H1 (cell line): ENCODE results near the gene CDNF. TPM values are rescaled to one million over a fixed set of nuclear protein-coding genes. Genes with fewer than 3 reads are reported as not detected.

Experiments
- CHD7 ChIP-seq: fragments of 300-600 bp; sonication (generic); IDR thresholded peaks from 2 replicates; pipeline ENCODE4 v1.7.1; 2012; ENCODE audit warnings: low read length, moderate library complexity, mild to moderate bottlenecking, inconsistent platforms; ENCODE audit not compliant: insufficient replicate concordance
- GTF2F1 ChIP-seq: IDR thresholded peaks from 2 replicates; pipeline ENCODE4 v1.6.1; 2012; ENCODE audit warnings: low read depth, low read length, improper control_type of control experiment, borderline replicate concordance
- POLR2AphosphoS5 ChIP-seq: IDR thresholded peaks from 2 replicates; pipeline ENCODE4 v1.6.1; 2011; ENCODE audit warnings: low read depth, low read length
- TBP ChIP-seq: IDR thresholded peaks from 2 replicates; pipeline ENCODE4 v1.6.1; 2011; ENCODE audit warnings: low read depth, low read length, improper control_type of control experiment
- polyA plus RNA-seq, 7 experiments: library from polyadenylated mRNA; depleted of rRNA in 3 of 7; stranded (reverse) in 5 of 7; unstranded in 2 of 7; fragments of >200 nt in 5 of 7; fragments of 200-250 nt in 2 of 7; gene quantifications; 1 replicate in 5 of 7; 2 replicates in 1 of 7; 4 replicates in 1 of 7; pipeline versions ENCODE4 v1.2.1 to v1.2.3, GENCODE V29; 2011 to 2013; ENCODE audit warnings: missing spikeins in 2 of 7, mixed read lengths in 2 of 7
- total RNA-seq: library from RNA; stranded (reverse); fragmentation: NEBNext Ultra II Directional; extraction: Animal tissue kit (Norgen Biotek cat#: 25700); gene quantifications from 2 replicates; pipeline ENCODE4 v1.2.1, GENCODE V29; 2021

The CDNF gene
- total and polyA plus RNA-seq, 2 of the 8 experiments (the other 6 are each of a cell fraction or from before 2014, with no cell fraction given) = 0.32 to 0.67 TPM

GRCh38 chr10:14875941-14876340 is 38.1 kb upstream of the CDNF start (continued):
- TF ChIP-seq CHD7 (no peak), POLR2AphosphoS5 (no peak), TBP (no peak), GTF2F1 (no peak)
- TF ChIP-seq, all 59 proteins: peak for 0
